Memory B cell (primary cell): ENCODE measurements around the gene RSPO4.
"Not testable (repeated sequence)": the region's sequence is repeated elsewhere in the genome, so short reads cannot be mapped to it uniquely, and the experiment has no call there.

Experiments
- ATAC-seq: fragments of 150-1000 bp; cut with Tn5 transposase; 2 replicates; pipeline ENCODE4 v1.10.0; 2021; ENCODE audit warnings: low read depth, mild to moderate bottlenecking, moderate library complexity
- DNase-seq, 2 donors: peaks; one replicate each; pipeline ENCODE4 v3.0.0; 2022; ENCODE audit warnings: low spot score in 2 of 2
- H3K27ac Mint-ChIP-seq: one replicate; pipeline ENCODE4 v1.8.0; 2022; ENCODE audit warnings: mild to moderate bottlenecking, moderate library complexity, mixed read lengths
- H3K27me3 Mint-ChIP-seq: one replicate; pipeline ENCODE4 v1.8.0; 2022; ENCODE audit warnings: mixed read lengths
- H3K36me3 Mint-ChIP-seq: one replicate; pipeline ENCODE4 v1.8.0; 2022; ENCODE audit warnings: mild to moderate bottlenecking, mixed read lengths
- H3K4me1 Mint-ChIP-seq: one replicate; pipeline ENCODE4 v1.8.0; 2022; ENCODE audit warnings: mixed read lengths
- H3K4me3 Mint-ChIP-seq: one replicate; pipeline ENCODE4 v1.8.0; 2022; ENCODE audit warnings: mild to moderate bottlenecking, moderate library complexity, mixed read lengths
- H3K9me3 Mint-ChIP-seq: one replicate; pipeline ENCODE4 v1.8.0; 2022; ENCODE audit warnings: mixed read lengths

Gene RSPO4

DNA sequence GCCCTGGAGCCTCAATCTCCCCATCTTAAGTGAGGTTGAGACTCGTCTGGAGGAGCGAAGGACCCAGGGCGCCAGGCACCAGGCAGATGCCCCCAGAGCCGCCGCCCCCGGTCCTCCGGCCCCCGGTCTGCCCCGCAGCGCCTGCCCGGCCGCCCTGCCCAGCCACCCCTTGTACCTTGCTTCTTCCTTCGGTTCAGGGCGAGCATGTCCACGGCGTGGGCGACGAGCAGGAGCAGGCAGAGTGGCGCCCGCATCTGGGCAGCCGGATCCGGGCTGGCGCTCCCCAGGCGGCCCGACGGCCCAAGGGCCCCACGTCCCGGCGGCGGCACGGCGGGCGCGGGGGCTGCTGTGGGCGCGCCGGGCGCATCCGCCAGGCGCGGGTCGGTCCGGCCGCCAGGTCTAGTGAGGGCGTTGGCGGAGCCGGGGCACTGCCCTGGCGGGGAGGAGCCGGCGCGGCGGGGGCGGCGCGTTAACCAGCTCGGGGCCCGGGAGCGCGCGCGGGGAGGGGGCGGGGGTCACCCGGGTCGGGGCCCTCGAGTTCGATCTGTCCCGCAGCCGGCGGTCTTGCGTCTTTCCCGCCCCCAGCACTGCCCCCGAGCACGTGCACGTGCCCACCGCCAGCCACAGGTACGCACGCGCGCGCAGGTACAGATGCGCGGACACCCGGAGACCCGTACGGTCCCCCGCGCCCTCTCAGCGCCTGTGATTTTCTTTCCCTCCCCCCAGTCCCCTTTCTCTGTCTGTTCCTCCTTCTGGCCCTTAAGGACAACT, at the start of gene RSPO4:
Gene RSPO4, minus strand, starts transcription at position 401 of the 771 bp plus-strand sequence. Its CDS starts 147 bp downstream, at position 254.
- no peak for DNase-seq
- H3K4me3 Mint-ChIP-seq: peak within 1 kb of the TSS; percentile 47
- no peak for ATAC-seq
- no peak within 1 kb of the TSS for H3K27ac Mint-ChIP-seq
- no peaks in the 10 kb centered on the region for H3K9me3 Mint-ChIP-seq
- H3K27me3 Mint-ChIP-seq: peaks cover 19% of the 10 kb centered on the region
- peaks cover 3% of the 10 kb centered on the region for H3K36me3 Mint-ChIP-seq
- peaks cover 11% of the 10 kb centered on the region for H3K4me1 Mint-ChIP-seq

GRCh38 chr20:1050440-1050839, 48.3 kb upstream of the RSPO4 start:
- no peaks in the 10 kb centered on the region for H3K4me1 Mint-ChIP-seq
- no peak for ATAC-seq
- no peak overlapping the region for H3K4me3 Mint-ChIP-seq
- H3K27me3 Mint-ChIP-seq: no peaks in the 10 kb centered on the region
- H3K27ac Mint-ChIP-seq: no peak overlapping the region
- H3K9me3 Mint-ChIP-seq: no peaks in the 10 kb centered on the region
- H3K36me3 Mint-ChIP-seq: no peaks in the 10 kb centered on the region
- DNase-seq: no peak

DNA sequence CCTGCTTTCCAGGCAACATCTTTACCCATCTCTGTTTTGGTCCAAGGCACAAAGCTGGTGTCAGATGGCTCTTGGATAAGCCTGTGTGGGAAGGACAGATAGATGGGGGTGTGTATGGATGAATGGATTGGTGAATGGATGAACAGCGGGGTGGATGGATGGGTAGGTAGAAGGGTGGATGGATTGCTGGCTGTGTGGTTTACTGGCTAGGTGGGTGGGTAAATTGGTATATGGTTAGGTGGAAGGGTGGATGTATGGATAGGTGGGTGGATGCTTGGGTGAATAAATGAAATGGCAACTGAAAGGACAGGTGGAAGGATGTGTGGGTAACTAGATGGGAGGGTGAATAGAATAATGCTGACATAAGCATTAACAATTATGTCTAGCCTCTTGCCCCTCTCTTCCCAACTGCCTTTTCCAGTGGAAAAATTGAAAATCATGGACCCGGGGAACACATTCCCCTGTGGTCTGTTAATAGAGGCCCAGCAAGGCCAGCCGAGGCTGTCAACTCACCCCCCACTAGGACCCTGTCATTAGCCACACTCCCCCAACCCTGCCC, 43.8 kb upstream of the RSPO4 start:
- H3K4me1 Mint-ChIP-seq: no peaks in the 10 kb centered on the region
- ATAC-seq (no peak), DNase-seq (no peak)
- no peaks in the 10 kb centered on the region for H3K36me3 Mint-ChIP-seq
- no peak overlapping the region for H3K27ac Mint-ChIP-seq
- no peaks in the 10 kb centered on the region for H3K9me3 Mint-ChIP-seq
- H3K4me3 Mint-ChIP-seq: no peak overlapping the region
- peaks cover 3% of the 10 kb centered on the region for H3K27me3 Mint-ChIP-seq

GRCh38 chr20:1041845-1042390, 39.8 kb upstream of the RSPO4 start:
- ATAC-seq: no peak
- Mint-ChIP-seq H3K4me3 (no peak overlapping the region), H3K27me3 (peaks cover 6% of the 10 kb centered on the region), H3K36me3 (no peaks in the 10 kb centered on the region), H3K9me3 (no peaks in the 10 kb centered on the region), H3K27ac (no peak overlapping the region), H3K4me1 (no peaks in the 10 kb centered on the region)
- DNase-seq: no peak

GRCh38 chr20:1038205-1038604, 36.1 kb upstream of the RSPO4 start:
- H3K36me3 Mint-ChIP-seq: no peaks in the 10 kb centered on the region
- H3K4me1 Mint-ChIP-seq: peaks cover 5% of the 10 kb centered on the region
- H3K9me3 Mint-ChIP-seq: no peaks in the 10 kb centered on the region
- no peak overlapping the region for H3K27ac Mint-ChIP-seq
- H3K27me3 Mint-ChIP-seq: peaks cover 4% of the 10 kb centered on the region
- no peak for DNase-seq
- H3K4me3 Mint-ChIP-seq: no peak overlapping the region
- ATAC-seq: no peak

DNA sequence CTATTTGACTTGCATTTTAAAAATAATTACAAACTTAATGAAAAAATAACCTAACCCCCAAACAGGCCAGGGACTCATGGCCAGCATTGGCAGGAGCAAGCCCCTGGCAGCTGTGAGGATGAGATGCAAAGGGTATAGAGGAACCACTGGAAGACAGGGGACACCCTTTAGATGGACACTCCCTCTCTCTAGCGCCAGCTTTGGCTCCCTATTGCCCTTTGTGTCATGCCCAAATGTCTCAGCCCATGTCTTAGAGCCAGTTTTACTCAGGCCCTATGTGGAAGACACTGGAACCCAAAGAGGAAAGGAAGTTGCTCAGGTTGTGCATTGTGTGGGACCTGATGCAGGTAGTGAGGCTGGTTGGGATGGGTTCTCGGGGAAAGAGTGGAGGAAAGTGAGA, 34.9 kb upstream of the RSPO4 start:
- H3K4me1 Mint-ChIP-seq: peaks cover 5% of the 10 kb centered on the region
- no peak overlapping the region for H3K27ac Mint-ChIP-seq
- H3K4me3 Mint-ChIP-seq: no peak overlapping the region
- no peaks in the 10 kb centered on the region for H3K36me3 Mint-ChIP-seq
- H3K9me3 Mint-ChIP-seq: peaks cover 2% of the 10 kb centered on the region
- peaks cover 4% of the 10 kb centered on the region for H3K27me3 Mint-ChIP-seq
- ATAC-seq (no peak), DNase-seq (no peak)

GRCh38 chr20:1035466-1035865, 33.4 kb upstream of the RSPO4 start:
- peaks cover 5% of the 10 kb centered on the region for H3K4me1 Mint-ChIP-seq
- DNase-seq (no peak), ATAC-seq (no peak)
- H3K36me3 Mint-ChIP-seq: no peaks in the 10 kb centered on the region
- peaks cover 2% of the 10 kb centered on the region for H3K9me3 Mint-ChIP-seq
- no peak overlapping the region for H3K4me3 Mint-ChIP-seq
- H3K27ac Mint-ChIP-seq: no peak overlapping the region
- H3K27me3 Mint-ChIP-seq: peaks cover 1% of the 10 kb centered on the region

- no peak overlapping the region for H3K27ac Mint-ChIP-seq
- H3K36me3 Mint-ChIP-seq: no peaks in the 10 kb centered on the region
- peaks cover 8% of the 10 kb centered on the region for H3K27me3 Mint-ChIP-seq
- H3K9me3 Mint-ChIP-seq: peaks cover 2% of the 10 kb centered on the region
- peaks cover 5% of the 10 kb centered on the region for H3K4me1 Mint-ChIP-seq
- DNase-seq (no peak), ATAC-seq (no peak)
- H3K4me3 Mint-ChIP-seq: no peak overlapping the region
Observed at GRCh38 chr20:1034415-1034789, 32.3 kb upstream of the RSPO4 start.

DNA sequence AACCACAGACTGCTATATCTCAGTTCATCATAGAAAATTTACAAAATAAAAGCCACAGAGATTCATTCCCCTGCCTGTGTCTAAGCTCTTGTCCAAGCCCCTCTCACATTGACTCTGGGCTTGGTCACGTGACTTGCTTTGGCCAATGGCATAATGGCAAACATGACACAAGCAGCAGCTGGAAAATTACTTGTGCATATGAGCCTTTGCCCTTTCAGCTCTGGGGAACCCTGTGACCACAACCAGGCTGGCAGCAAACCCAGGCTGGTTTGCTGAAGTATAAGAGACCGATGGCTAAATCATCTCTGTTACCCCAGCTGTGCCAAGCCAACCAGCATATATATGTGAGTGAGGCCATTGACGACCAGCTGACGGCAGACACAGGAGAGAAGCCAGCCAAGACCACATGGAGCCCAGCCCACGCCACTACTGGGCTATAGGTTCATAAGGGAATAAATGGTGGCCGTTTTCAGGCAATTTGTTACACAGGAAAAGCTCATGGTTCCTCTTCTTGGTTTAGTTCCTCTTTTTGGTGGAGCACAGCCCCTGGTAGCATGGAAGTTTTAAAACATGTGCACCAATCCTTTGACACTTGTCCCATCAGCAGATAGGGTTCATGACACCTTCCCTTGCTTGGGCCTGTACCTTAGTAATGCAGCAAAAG, 31.8 kb upstream of the RSPO4 start:
- peak; percentile 65 for ATAC-seq

DNA sequence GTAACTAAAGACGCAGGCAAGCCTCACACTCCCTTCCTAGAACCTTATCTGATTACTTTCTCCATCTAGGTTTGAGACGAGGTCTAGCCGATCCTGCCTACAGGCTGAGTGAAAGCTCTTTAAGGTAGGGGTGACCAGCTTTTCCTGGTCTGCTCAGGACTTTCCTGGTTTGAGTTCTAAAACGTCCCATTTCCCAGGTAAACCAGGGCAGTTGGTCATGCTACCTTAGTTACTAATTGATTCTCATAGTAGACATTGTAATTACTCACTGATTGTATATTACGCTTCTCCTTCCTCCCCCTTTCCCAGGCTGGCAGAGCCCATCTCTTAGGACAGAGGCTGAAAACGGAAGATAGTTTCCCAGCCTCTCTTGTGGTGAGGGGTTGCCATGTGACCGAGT, 27.9 kb upstream of the RSPO4 start:
- Mint-ChIP-seq H3K4me1 (peaks cover 5% of the 10 kb centered on the region), H3K27ac (no peak overlapping the region), H3K9me3 (peaks cover 4% of the 10 kb centered on the region), H3K4me3 (no peak overlapping the region), H3K27me3 (peaks cover 12% of the 10 kb centered on the region), H3K36me3 (no peaks in the 10 kb centered on the region)
- DNase-seq (no peak), ATAC-seq (no peak)

More for the DNA sequence above, 31.8 kb upstream of the RSPO4 start:
- Mint-ChIP-seq H3K27me3 (peaks cover 8% of the 10 kb centered on the region), H3K9me3 (peaks cover 2% of the 10 kb centered on the region), H3K4me1 (peaks cover 5% of the 10 kb centered on the region), H3K27ac (no peak overlapping the region), H3K4me3 (no peak overlapping the region), H3K36me3 (no peaks in the 10 kb centered on the region)
- no peak for DNase-seq

GRCh38 chr20:1026214-1026613, 24.1 kb upstream of the RSPO4 start:
- not testable (repeated sequence) for ATAC-seq, H3K9me3 Mint-ChIP-seq, H3K4me1 Mint-ChIP-seq, H3K4me3 Mint-ChIP-seq, H3K27ac Mint-ChIP-seq, DNase-seq, H3K36me3 Mint-ChIP-seq
- peaks cover 22% of the 10 kb centered on the region for H3K27me3 Mint-ChIP-seq

DNA sequence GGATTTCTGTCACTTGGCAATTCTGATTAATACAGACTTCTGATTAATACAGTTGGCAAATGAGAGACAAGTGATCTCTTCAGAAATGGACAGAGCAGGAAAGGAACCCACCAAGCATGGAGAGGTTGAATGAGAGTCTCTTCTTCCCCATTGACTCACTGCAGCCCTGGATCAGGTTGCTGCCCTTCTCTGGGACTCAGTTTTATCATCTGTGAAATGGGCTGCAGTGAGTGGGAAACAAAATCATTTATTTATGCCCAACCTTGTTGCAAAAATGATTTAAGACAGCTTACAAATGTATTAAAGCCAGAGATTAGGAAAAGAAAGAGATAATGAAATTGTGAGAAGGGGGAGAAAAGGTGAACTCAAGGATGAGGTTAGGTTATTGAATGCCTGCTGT, 20.8 kb upstream of the RSPO4 start:
- peaks cover 21% of the 10 kb centered on the region for H3K27me3 Mint-ChIP-seq
- H3K36me3 Mint-ChIP-seq: no peaks in the 10 kb centered on the region
- peaks cover 3% of the 10 kb centered on the region for H3K9me3 Mint-ChIP-seq
- H3K4me3 Mint-ChIP-seq: no peak overlapping the region
- H3K27ac Mint-ChIP-seq: no peak overlapping the region
- ATAC-seq (no peak), DNase-seq (no peak)
- H3K4me1 Mint-ChIP-seq: no peaks in the 10 kb centered on the region

- peaks cover 24% of the 10 kb centered on the region for H3K27me3 Mint-ChIP-seq
- ATAC-seq (no peak), DNase-seq (no peak)
- no peaks in the 10 kb centered on the region for H3K36me3 Mint-ChIP-seq
- no peak overlapping the region for H3K4me3 Mint-ChIP-seq
- H3K4me1 Mint-ChIP-seq: peaks cover 2% of the 10 kb centered on the region
- no peak overlapping the region for H3K27ac Mint-ChIP-seq
- H3K9me3 Mint-ChIP-seq: no peaks in the 10 kb centered on the region
Observed at GRCh38 chr20:1020614-1021013, 18.5 kb upstream of the RSPO4 start.

- no peak overlapping the region for H3K27ac Mint-ChIP-seq
Observed at GRCh38 chr20:1019344-1019743, 17.2 kb upstream of the RSPO4 start.

More at GRCh38 chr20:1019344-1019743, 17.2 kb upstream of the RSPO4 start:
- H3K4me3 Mint-ChIP-seq: no peak overlapping the region
- H3K9me3 Mint-ChIP-seq: no peaks in the 10 kb centered on the region
- H3K4me1 Mint-ChIP-seq: peaks cover 5% of the 10 kb centered on the region
- no peak for DNase-seq
- no peak for ATAC-seq
- no peaks in the 10 kb centered on the region for H3K36me3 Mint-ChIP-seq
- H3K27me3 Mint-ChIP-seq: peaks cover 27% of the 10 kb centered on the region
